Neural progenitor cell (in vitro differentiated cells): ENCODE results near the gene SCLY.

ENCODE experiments used
- EZH2 ChIP-seq: fragments of 200-600 bp; sonication (generic); IDR thresholded peaks from 2 replicates; pipeline ENCODE4 v1.6.1; 2017; ENCODE audit warnings: antibody characterized with exemption, mild to moderate bottlenecking, moderate library complexity
- TF ChIP-seq, protein P1 (sequence below): fragments of 200-600 bp; sonication (generic); IDR thresholded peaks from 2 replicates; pipeline ENCODE4 v1.5.1; 2017; ENCODE audit warnings: antibody characterized with exemption, mild to moderate bottlenecking

DNA sequence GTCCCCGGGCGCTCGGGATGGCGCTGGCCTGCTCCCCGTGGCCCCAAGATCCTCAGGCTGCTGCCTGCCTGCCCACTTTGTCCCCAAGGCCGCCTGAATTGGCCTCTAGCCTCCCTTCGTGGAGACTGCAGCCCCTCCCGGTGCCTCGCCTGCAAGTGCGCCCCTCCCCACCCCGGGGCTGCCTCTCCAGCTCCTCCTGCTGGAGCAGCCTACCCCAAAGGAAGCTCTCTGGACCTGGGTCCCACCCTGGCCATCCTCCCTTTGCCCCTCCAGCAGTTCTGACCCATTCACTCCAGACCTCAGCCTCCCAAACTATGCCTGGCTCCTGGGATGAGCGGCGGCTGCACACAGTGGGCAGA lies 45.5 kb downstream of the SCLY start:
- TF ChIP-seq, protein P1, sequence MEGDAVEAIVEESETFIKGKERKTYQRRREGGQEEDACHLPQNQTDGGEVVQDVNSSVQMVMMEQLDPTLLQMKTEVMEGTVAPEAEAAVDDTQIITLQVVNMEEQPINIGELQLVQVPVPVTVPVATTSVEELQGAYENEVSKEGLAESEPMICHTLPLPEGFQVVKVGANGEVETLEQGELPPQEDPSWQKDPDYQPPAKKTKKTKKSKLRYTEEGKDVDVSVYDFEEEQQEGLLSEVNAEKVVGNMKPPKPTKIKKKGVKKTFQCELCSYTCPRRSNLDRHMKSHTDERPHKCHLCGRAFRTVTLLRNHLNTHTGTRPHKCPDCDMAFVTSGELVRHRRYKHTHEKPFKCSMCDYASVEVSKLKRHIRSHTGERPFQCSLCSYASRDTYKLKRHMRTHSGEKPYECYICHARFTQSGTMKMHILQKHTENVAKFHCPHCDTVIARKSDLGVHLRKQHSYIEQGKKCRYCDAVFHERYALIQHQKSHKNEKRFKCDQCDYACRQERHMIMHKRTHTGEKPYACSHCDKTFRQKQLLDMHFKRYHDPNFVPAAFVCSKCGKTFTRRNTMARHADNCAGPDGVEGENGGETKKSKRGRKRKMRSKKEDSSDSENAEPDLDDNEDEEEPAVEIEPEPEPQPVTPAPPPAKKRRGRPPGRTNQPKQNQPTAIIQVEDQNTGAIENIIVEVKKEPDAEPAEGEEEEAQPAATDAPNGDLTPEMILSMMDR = peak; percentile 31
- no peak for TF ChIP-seq EZH2
